Tibial nerve (tissue), 3 donors: ENCODE results near the gene ITPRIPL2.

Experiments
- POLR2A ChIP-seq, 2 donors: fragments of 450-650 bp; IDR thresholded peaks; one replicate each; pipeline ENCODE4 v1.6.1; 2017; ENCODE audit warnings: antibody characterized with exemption in 2 of 2, mild to moderate bottlenecking in 2 of 2, moderate library complexity in 2 of 2
- TF ChIP-seq, protein P1 (sequence below), 5 experiments: fragments of 200-600 bp in 3 of 5; fragments of 450-650 bp in 2 of 5; sonication (generic) in 3 of 5; IDR thresholded peaks; one replicate each; pipeline ENCODE4 v1.5.1; 2016 to 2019; ENCODE audit warnings: antibody characterized with exemption in 5 of 5, mild to moderate bottlenecking in 3 of 5, moderate library complexity in 2 of 5

DNA sequence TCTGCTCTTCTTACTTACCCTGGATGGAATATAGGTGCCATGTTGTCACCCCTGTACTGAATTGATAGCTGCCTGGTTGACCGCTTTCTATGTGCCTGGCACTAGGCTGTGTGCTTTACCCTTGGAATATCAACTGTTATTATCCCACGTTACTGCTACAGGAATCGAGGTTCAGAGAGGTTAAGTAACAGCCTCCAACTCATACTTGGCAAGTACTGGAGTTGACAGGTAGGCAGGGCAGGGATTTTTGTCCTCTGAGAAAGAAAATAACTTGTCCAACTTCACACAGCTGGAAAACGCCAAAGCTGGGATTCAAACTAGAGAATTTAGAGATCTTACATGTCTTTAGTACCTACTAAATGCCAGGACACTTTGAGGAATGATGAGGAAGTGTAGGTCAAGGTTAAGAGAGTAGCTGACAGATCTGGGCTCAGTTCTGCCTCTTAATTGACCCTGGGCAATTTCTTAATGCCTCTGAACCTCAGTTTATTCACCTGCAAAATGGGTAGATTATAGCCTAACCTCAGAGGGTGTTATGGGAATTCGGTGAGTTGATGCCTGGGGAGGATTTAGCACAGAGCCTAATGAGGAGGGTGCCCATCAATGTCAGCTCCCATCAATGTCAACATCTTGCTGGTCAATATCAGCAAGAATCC lies 25.8 kb downstream of the ITPRIPL2 start:
- TF ChIP-seq, protein P1, sequence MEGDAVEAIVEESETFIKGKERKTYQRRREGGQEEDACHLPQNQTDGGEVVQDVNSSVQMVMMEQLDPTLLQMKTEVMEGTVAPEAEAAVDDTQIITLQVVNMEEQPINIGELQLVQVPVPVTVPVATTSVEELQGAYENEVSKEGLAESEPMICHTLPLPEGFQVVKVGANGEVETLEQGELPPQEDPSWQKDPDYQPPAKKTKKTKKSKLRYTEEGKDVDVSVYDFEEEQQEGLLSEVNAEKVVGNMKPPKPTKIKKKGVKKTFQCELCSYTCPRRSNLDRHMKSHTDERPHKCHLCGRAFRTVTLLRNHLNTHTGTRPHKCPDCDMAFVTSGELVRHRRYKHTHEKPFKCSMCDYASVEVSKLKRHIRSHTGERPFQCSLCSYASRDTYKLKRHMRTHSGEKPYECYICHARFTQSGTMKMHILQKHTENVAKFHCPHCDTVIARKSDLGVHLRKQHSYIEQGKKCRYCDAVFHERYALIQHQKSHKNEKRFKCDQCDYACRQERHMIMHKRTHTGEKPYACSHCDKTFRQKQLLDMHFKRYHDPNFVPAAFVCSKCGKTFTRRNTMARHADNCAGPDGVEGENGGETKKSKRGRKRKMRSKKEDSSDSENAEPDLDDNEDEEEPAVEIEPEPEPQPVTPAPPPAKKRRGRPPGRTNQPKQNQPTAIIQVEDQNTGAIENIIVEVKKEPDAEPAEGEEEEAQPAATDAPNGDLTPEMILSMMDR (IDR thresholded peaks at IDR 0.05) = no peak
- TF ChIP-seq POLR2A (IDR thresholded peaks at IDR 0.05) = no peak
